AG20443 (cell line): ENCODE results near the gene DMAC2.
"Not testable (repeated sequence)": the region's sequence is repeated elsewhere in the genome, so short reads cannot be mapped to it uniquely, and the experiment has no call there.

Experiments used
- DNase-seq: peaks from one replicate; pipeline ENCODE4 v3.0.0; 2012; ENCODE audit warnings: low spot score, mixed read lengths

Gene DMAC2

GRCh38 chr19:41422456-41422855 is 17.3 kb downstream of the DMAC2 start:
- no peak for DNase-seq

GRCh38 chr19:41421973-41422372 is 17.7 kb downstream of the DMAC2 start:
- DNase-seq: no peak

- DNase-seq: no peak
These were observed 18.4 kb downstream of the DMAC2 start for GRCh38 chr19:41421314-41421713.

GRCh38 chr19:41420101-41420880 is 19.4 kb downstream of the DMAC2 start:
- DNase-seq: no peak

- DNase-seq: no peak
These were observed 23.5 kb downstream of the DMAC2 start for GRCh38 chr19:41416194-41416674.

GRCh38 chr19:41415154-41415571 is 24.5 kb downstream of the DMAC2 start:
- DNase-seq: no peak

- no peak for DNase-seq
These were observed 25.3 kb downstream of the DMAC2 start for GRCh38 chr19:41414461-41414860.

GRCh38 chr19:41413947-41414346 is 25.8 kb downstream of the DMAC2 start:
- no peak for DNase-seq

- no peak for DNase-seq
These were observed 26.8 kb downstream of the DMAC2 start for GRCh38 chr19:41412953-41413352.

- no peak for DNase-seq
These were observed 27.8 kb downstream of the DMAC2 start for GRCh38 chr19:41411968-41412265.

- no peak for DNase-seq
These were observed 28.4 kb downstream of the DMAC2 start for GRCh38 chr19:41411100-41411967.

- no peak for DNase-seq
These were observed 29.2 kb downstream of the DMAC2 start for GRCh38 chr19:41410336-41411054.

GRCh38 chr19:41409288-41409687 is 30.4 kb downstream of the DMAC2 start:
- no peak for DNase-seq

GRCh38 chr19:41408846-41409245 is 30.9 kb downstream of the DMAC2 start:
- DNase-seq: not testable (repeated sequence)

GRCh38 chr19:41408256-41408655 is 31.5 kb downstream of the DMAC2 start:
- no peak for DNase-seq

- DNase-seq: no peak
These were observed 32.4 kb downstream of the DMAC2 start for GRCh38 chr19:41407271-41407670.

- DNase-seq: no peak
These were observed 33.9 kb downstream of the DMAC2 start for GRCh38 chr19:41405776-41406175.

- no peak for DNase-seq
These were observed 36.3 kb downstream of the DMAC2 start for GRCh38 chr19:41403181-41403970.

- no peak for DNase-seq
These were observed 37.7 kb downstream of the DMAC2 start for GRCh38 chr19:41402010-41402409.

- no peak for DNase-seq
These were observed 38.2 kb downstream of the DMAC2 start for GRCh38 chr19:41401483-41401882.

GRCh38 chr19:41399525-41399924 is 40.2 kb downstream of the DMAC2 start:
- DNase-seq: no peak

GRCh38 chr19:41399091-41399490 is 40.6 kb downstream of the DMAC2 start:
- no peak for DNase-seq
